ENCODE data around the gene P4HTM.

DNA sequence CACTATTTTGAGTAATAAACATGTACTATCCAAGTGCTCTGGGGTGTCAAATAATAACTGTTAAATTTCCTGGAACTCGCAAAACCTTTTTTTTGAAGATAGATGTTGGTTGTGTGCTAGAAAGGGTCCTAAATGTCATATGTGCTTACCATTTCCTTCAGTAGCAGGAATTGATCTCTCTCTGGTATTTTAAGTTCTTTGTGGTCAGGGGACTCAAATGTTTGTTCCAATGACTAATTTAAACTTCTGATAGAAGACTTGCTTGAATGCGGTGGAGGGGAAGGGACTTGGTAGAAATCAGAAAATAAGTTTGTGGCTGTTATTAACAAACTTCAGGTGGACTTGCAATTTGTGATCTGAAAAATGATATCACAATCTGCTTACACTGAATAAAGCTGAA is 44.6 kb upstream of the P4HTM start:
- TF ChIP-seq, protein P1, sequence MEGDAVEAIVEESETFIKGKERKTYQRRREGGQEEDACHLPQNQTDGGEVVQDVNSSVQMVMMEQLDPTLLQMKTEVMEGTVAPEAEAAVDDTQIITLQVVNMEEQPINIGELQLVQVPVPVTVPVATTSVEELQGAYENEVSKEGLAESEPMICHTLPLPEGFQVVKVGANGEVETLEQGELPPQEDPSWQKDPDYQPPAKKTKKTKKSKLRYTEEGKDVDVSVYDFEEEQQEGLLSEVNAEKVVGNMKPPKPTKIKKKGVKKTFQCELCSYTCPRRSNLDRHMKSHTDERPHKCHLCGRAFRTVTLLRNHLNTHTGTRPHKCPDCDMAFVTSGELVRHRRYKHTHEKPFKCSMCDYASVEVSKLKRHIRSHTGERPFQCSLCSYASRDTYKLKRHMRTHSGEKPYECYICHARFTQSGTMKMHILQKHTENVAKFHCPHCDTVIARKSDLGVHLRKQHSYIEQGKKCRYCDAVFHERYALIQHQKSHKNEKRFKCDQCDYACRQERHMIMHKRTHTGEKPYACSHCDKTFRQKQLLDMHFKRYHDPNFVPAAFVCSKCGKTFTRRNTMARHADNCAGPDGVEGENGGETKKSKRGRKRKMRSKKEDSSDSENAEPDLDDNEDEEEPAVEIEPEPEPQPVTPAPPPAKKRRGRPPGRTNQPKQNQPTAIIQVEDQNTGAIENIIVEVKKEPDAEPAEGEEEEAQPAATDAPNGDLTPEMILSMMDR (IDR thresholded peaks at IDR 0.05): no peak
- TF ChIP-seq POLR2AphosphoS5 (IDR thresholded peaks at IDR 0.05) (no peak), POLR2A (IDR thresholded peaks at IDR 0.05) (no peak)
